ENCODE results near the gene OTOP1. TPM values are rescaled to one million over a fixed set of nuclear protein-coding genes. Genes with fewer than 3 reads are reported as not detected.
"Not testable (repeated sequence)": the region's sequence is repeated elsewhere in the genome, so short reads cannot be mapped to it uniquely, and the experiment has no call there.

The OTOP1 gene
- total RNA-seq, 2 experiments from 2014 or later, result not detected

DNA sequence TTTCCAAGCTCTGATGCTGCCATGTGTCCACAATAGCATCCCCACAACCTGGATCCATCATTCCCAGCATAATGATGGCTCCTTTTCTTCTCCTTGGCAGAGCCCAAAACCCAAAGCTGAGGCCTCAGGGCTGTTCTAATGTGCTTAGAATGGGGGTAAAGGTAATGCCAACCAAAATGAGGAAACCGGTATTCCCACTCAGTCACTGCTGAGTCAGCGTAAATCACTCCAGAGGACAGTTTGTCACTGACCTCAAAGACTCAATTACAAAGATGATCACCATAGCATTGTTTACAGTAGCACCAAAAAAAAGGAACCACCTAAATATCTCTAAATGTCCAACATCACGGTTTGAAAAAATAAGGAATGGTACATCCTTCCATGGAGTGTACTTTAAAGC is 41.2 kb downstream of the OTOP1 start:
- Mint-ChIP-seq H3K36me3 (ENCODE audit: low read depth) (no peaks in the 10 kb centered on the region), H3K27ac (no peak overlapping the region), H3K4me1 (ENCODE audit: low read depth) (no peaks in the 10 kb centered on the region), H3K4me3 (no peak overlapping the region), H3K27me3 (ENCODE audit: low read depth) (peaks cover 5% of the 10 kb centered on the region), H3K9me3 (ENCODE audit: insufficient read depth) (no peaks in the 10 kb centered on the region)
- DNase-seq (no peak), ATAC-seq (no peak)
- POLR2A ChIA-PET, result no interaction called here
- CTCF ChIA-PET, result no interaction called here

DNA sequence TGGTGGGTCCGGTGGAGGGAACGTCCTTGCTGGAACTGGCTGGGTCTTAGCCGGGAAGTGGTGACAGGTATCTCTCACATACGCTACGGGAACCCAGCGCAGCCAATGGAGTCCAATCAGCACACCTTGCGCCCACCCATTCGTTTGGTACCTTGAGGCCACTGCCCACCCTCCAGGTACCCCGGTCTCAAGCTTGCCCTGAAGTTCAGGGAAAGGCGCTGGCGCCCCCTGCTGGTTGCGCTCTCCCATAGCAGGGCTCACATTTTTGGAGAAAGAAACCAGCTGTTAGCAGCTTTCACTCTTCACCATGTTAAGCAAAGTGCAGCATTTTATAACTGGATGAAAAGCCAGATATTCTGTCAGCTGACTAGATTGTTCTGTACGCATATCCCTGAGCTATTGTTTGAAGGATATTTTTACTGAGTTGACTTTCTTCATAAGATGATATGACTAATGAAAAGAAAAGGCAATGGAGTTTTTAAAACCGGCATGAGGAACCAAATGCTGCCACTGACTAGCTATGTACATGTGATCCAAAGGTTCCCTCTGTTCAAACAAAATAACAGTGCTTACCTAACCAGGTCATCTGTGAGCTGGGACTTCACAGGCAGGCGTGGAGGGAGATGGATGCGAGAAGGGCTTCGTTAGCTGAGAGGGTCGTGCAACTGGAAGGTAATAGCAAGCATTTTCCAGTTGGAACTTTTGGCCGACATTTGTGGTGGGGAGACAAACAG is 43.7 kb downstream of the OTOP1 start:
- ChIA-PET CTCF (interaction anchor here (0.7 to 1.4 kb wide), 11 partner anchors 8 to 152 kb away, joined by 3 to 10 read pairs (median 3); no protein-coding TSS in a partner anchor), POLR2A (no interaction called here)
- ATAC-seq, result no peak
- Mint-ChIP-seq H3K36me3 (ENCODE audit: low read depth) (no peaks in the 10 kb centered on the region), H3K27me3 (ENCODE audit: low read depth) (peaks cover 15% of the 10 kb centered on the region), H3K4me1 (ENCODE audit: low read depth) (no peaks in the 10 kb centered on the region), H3K4me3 (no peak overlapping the region), H3K27ac (no peak overlapping the region), H3K9me3 (ENCODE audit: insufficient read depth) (no peaks in the 10 kb centered on the region)
- DNase-seq, result peak; percentile 53

DNA sequence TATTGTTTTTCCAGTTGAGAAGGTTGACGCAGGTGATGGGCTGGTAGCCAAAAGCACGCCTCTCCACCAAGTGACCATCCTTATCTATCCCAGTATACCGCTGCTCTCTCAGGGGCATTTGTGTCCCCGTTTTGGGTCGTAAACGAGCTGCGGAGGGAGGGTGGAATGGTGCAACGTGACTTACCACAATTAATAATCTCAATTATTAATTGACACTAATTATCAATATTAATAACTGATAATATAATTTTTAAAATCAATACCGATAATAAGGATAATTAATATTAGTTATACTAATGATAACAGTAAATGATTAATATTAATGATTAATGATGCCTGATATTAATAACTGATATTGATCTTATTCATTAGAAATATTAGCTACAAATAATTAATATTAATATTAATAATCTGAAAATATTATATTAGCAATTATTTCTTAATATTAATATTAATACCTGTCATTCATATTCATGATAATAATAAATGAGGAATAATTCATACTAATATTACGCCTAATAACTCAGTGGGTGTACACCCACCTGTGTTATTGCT is 56.1 kb downstream of the OTOP1 start:
- POLR2A ChIA-PET, result no interaction called here

DNA sequence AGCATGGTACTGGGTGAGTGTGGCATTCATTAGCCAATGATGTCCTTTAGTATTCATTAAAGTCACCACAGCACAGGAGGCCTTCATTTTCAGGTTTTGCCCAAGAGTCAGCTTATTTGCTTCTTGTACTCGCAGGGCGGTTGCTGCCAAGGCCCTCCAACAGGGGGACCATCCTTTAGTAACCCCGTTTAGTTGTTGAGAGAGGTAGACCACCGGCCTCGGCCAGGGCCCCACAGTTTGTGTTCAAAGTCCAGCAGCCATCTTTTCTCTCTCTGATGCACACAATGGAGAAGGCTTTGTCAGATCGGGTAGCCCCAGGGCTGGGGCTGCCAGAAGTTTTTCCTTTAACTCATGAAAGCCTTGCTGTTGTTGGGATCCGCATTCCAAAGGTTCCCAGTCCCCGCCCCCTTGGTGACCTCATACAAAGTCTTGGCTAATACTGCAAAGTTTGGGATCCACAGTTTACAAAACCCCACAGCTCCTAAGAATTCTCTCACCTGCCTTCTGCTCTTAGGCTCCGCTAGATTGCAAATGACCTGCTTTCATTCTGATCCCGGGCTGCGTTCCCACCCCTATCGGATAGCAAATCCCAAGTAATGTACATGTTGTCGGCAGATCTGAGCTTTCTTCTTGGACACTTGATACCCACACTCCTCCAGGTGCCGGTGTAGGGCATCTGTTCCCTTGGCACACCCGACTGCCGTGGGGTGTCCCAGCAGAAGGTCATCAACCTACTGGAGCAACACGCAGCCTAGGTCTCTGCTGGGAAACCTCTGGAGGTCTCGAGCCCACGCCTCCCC is 58.5 kb downstream of the OTOP1 start:
- not testable (repeated sequence) for H3K36me3 Mint-ChIP-seq (ENCODE audit: low read depth); ATAC-seq
- POLR2A ChIA-PET, result interaction anchor here (0.6 kb wide), 1 partner anchor 67 kb away, joined by 3 read pairs; no protein-coding TSS in a partner anchor

More for the DNA sequence above, 56.1 kb downstream of the OTOP1 start:
- Mint-ChIP-seq H3K36me3 (ENCODE audit: low read depth) (no peaks in the 10 kb centered on the region), H3K4me3 (no peak overlapping the region), H3K27ac (no peak overlapping the region), H3K4me1 (ENCODE audit: low read depth) (no peaks in the 10 kb centered on the region), H3K27me3 (ENCODE audit: low read depth) (peaks cover 1% of the 10 kb centered on the region), H3K9me3 (ENCODE audit: insufficient read depth) (no peaks in the 10 kb centered on the region)
- ATAC-seq, result no peak
- DNase-seq, result no peak
- CTCF ChIA-PET, result interaction anchor here (2.9 kb wide), 1 partner anchor 12 kb away, joined by 10 read pairs; no protein-coding TSS in a partner anchor

GRCh38 chr4:4166986-4167385 is 59.7 kb downstream of the OTOP1 start:
- ATAC-seq; DNase-seq; H3K4me3 Mint-ChIP-seq; CTCF ChIA-PET; H3K27ac Mint-ChIP-seq; POLR2A ChIA-PET; H3K27me3 Mint-ChIP-seq (ENCODE audit: low read depth); H3K4me1 Mint-ChIP-seq (ENCODE audit: low read depth); H3K9me3 Mint-ChIP-seq (ENCODE audit: insufficient read depth); H3K36me3 Mint-ChIP-seq (ENCODE audit: low read depth): not testable (repeated sequence)

More for the DNA sequence above, 58.5 kb downstream of the OTOP1 start:
- CTCF ChIA-PET, result interaction anchor here (2.9 kb wide), 1 partner anchor 15 kb away, joined by 10 read pairs; no protein-coding TSS in a partner anchor
- not testable (repeated sequence) for H3K27me3 Mint-ChIP-seq (ENCODE audit: low read depth); DNase-seq; H3K9me3 Mint-ChIP-seq (ENCODE audit: insufficient read depth); H3K4me3 Mint-ChIP-seq; H3K27ac Mint-ChIP-seq; H3K4me1 Mint-ChIP-seq (ENCODE audit: low read depth)

DNA sequence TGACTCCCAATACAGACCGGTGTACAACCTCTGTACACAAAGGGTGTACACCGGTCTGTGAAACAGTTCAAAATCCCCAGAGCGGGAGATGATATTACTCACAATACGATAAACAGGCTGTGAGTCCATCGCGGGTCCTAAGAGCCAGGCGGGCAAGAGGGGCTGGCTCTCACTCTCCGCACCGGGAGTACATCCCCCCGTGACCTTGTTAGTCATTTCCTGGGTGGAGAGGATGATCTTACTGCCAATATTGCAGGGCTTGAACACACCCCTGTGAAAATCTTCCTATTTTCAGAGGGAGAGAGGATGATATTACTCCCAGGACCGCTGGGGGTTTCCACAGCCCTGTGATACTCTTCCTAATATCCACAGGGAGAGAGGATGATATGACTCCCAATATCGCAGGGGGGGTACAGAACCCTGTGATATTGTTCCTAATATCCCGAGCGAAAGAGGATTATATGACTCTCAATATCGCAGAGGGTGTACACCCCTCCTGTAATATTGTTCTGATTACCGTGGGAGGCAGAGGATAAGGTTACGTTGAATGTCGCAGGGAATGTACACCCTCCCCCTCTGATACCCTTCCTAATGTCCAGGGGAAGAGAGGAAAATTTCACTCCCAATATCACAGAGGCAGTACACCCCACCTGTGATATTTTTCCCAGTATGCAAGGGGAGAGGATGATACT is 60.9 kb downstream of the OTOP1 start:
- DNase-seq; CTCF ChIA-PET; ATAC-seq; H3K9me3 Mint-ChIP-seq (ENCODE audit: insufficient read depth); POLR2A ChIA-PET; H3K4me1 Mint-ChIP-seq (ENCODE audit: low read depth); H3K27ac Mint-ChIP-seq; H3K27me3 Mint-ChIP-seq (ENCODE audit: low read depth); H3K36me3 Mint-ChIP-seq (ENCODE audit: low read depth); H3K4me3 Mint-ChIP-seq: not testable (repeated sequence)

DNA sequence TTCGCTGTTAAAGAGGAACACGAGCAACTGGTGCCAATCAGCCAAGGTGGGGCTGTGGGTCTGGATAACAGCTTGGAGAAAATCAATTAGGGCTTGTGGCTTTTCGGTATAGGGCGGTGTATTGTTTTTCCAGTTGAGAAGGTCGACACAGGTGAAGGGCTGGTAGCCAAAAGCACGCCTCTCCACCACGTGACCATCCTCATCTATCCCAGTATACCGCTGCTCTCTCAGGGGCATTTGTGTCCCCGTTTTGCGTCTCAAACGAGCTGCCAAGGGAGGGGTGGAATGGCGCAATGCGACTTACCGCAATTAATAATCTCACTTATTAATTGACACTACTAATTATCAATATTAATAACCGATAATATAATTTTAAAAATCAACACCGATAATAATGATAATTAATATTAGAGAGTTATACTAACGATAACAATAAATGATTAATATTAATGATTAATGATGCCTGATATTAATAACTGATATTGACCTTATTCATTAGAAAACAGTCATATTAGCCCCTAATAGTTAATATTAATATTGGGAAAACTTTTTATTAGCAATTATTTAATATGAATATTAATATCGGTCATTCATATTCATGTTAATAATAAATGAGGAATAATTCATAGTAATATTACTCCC is 62.1 kb downstream of the OTOP1 start:
- H3K9me3 Mint-ChIP-seq (ENCODE audit: insufficient read depth); H3K27me3 Mint-ChIP-seq (ENCODE audit: low read depth); H3K36me3 Mint-ChIP-seq (ENCODE audit: low read depth); ATAC-seq; CTCF ChIA-PET; H3K4me3 Mint-ChIP-seq; DNase-seq; H3K27ac Mint-ChIP-seq; H3K4me1 Mint-ChIP-seq (ENCODE audit: low read depth); POLR2A ChIA-PET: not testable (repeated sequence)

DNA sequence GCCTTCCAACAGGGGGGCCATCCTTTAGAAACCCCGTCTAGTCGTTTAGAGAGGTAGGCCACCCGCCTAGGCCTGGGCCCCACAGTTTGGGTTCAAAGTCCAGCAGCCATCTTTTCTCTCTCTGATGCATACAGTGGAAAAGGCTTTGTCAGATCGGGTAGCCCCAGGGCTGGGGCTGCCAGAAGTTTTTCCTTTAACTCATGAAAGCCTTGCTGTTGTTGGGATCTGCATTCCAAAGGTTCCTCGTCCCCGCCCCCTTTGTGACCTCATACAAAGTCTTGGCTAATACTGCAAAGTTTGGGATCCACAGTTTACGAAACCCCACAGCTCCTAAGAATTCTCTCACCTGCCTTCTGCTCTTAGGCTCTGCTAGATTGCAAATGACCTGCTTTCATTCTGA is 64.5 kb downstream of the OTOP1 start:
- H3K27ac Mint-ChIP-seq; DNase-seq; H3K36me3 Mint-ChIP-seq (ENCODE audit: low read depth); POLR2A ChIA-PET; ATAC-seq; H3K9me3 Mint-ChIP-seq (ENCODE audit: insufficient read depth); H3K4me3 Mint-ChIP-seq; H3K27me3 Mint-ChIP-seq (ENCODE audit: low read depth); H3K4me1 Mint-ChIP-seq (ENCODE audit: low read depth): not testable (repeated sequence)
- CTCF ChIA-PET, result interaction anchor here (1.8 kb wide), 1 partner anchor 21 kb away, joined by 5 read pairs; no protein-coding TSS in a partner anchor

DNA sequence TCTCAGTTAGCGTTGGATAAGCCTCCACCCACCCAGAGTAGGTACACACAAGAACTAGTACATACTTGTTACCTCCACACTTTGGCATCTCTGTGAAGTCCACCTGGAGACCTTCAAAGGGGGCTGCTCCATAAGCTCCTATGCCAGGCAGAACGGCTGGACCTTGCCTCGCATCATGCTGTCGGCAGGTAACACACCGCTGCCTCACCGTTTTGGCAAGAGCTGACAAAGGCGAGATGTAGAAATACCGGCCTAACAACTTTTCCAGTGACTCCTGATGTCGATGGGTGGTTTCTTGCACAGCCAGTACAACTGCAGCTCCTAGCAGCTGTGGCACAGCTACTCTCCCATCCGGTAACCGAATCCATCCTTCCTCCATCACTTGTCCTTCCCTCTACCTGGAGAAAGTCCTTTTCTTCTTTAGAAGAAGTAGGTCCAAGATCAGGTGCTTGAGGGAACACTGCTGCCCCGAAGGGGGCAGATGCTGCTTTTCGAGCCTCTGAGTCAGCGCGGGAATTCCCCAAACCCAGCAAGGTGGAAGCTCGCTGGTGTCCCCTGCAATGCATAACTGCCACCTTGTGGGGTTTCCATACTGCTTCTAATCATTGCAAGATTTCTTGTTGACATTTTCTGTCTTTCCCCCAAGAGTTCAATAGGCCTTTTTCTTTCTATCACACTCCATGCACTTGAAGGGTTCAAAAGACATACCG is 65.6 kb downstream of the OTOP1 start:
- POLR2A ChIA-PET; DNase-seq; H3K27ac Mint-ChIP-seq; H3K4me1 Mint-ChIP-seq (ENCODE audit: low read depth); H3K4me3 Mint-ChIP-seq; H3K36me3 Mint-ChIP-seq (ENCODE audit: low read depth); H3K9me3 Mint-ChIP-seq (ENCODE audit: insufficient read depth); ATAC-seq; H3K27me3 Mint-ChIP-seq (ENCODE audit: low read depth): not testable (repeated sequence)
- CTCF ChIA-PET, result interaction anchor here (1.8 kb wide), 1 partner anchor 22 kb away, joined by 5 read pairs; no protein-coding TSS in a partner anchor

DNA sequence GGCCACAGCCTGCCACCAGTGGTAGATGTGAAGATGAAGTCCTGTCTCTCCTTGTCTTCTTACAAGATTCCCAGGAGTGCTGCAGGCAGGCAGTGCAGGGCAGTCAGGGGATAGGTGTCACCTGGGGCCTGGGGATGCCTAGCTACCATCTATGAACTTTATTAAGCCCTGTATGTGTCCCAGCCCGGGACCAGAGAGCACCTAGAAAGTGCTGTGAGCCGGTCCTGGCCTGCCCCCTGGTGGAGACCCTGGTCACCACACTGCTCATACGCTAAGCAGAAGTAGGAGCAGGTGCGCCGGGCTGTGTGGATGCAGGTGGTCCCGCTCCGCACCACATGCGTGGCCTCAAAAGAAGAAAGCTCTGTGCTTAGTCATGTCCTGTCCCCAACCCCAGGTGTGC is 81.1 kb downstream of the OTOP1 start:
- peak; percentile 74 for DNase-seq
- H3K4me3 Mint-ChIP-seq; H3K27ac Mint-ChIP-seq; H3K9me3 Mint-ChIP-seq (ENCODE audit: insufficient read depth); H3K36me3 Mint-ChIP-seq (ENCODE audit: low read depth); H3K4me1 Mint-ChIP-seq (ENCODE audit: low read depth); ATAC-seq; CTCF ChIA-PET: not testable (repeated sequence)
- peaks cover 23% of the 10 kb centered on the region for H3K27me3 Mint-ChIP-seq (ENCODE audit: low read depth)
- POLR2A ChIA-PET, result interaction anchor here (0.6 kb wide), 1 partner anchor 102 kb away, joined by 3 read pairs; the partner anchor contains the start of gene TMEM128

- DNase-seq; H3K27ac Mint-ChIP-seq; H3K9me3 Mint-ChIP-seq (ENCODE audit: insufficient read depth); H3K36me3 Mint-ChIP-seq (ENCODE audit: low read depth); POLR2A ChIA-PET; H3K4me1 Mint-ChIP-seq (ENCODE audit: low read depth); H3K4me3 Mint-ChIP-seq; ATAC-seq; CTCF ChIA-PET: not testable (repeated sequence)
- H3K27me3 Mint-ChIP-seq (ENCODE audit: low read depth), result peaks cover 23% of the 10 kb centered on the region
Observed at GRCh38 chr4:4143376-4143775, 83.4 kb downstream of the OTOP1 start.

All from activated CD8-positive, alpha-beta T cell treated with anti-CD3 and anti-CD28 coated beads, Interleukin-2, amount 10 ng/mL, durations not matched to agents 7 days and 5 days (primary cell).